Sigmoid colon (tissue), 7 donors: ENCODE data around the gene PIP5KL1. TPM values are rescaled to one million over a fixed set of nuclear protein-coding genes. Genes with fewer than 3 reads are reported as not detected.
"Not testable (repeated sequence)": the region's sequence is repeated elsewhere in the genome, so short reads cannot be mapped to it uniquely, and the experiment has no call there.

ENCODE experiments used
- DNase-seq: peaks from one replicate; pipeline ENCODE4 v3.0.0-alpha.2; 2019
- H3K27ac ChIP-seq, 4 donors: fragments of 200-600 bp; sonication (generic); one replicate each; pipeline ENCODE4 v1.5.1; 2016 to 2019; ENCODE audit warnings: mild to moderate bottlenecking in 1 of 4
- H3K27me3 ChIP-seq, 3 donors: fragments of 200-600 bp; sonication (generic); one replicate each; pipeline ENCODE4 v1.5.1; 2019; ENCODE audit warnings: mild to moderate bottlenecking in 1 of 3
- H3K36me3 ChIP-seq, 4 donors: fragments of 200-600 bp; sonication (generic); one replicate each; pipeline ENCODE4 v1.5.1; 2016 to 2019
- H3K4me1 ChIP-seq, 4 donors: fragments of 200-600 bp; sonication (generic); one replicate each; pipeline ENCODE4 v1.5.1; 2017 to 2019
- H3K4me3 ChIP-seq, 4 donors: fragments of 200-600 bp; sonication (generic); one replicate each; pipeline ENCODE4 v1.5.1; 2017 to 2019; ENCODE audit warnings: mild to moderate bottlenecking in 2 of 4, moderate library complexity in 1 of 4
- H3K9me3 ChIP-seq, 4 donors: fragments of 200-600 bp in 3 of 4; sonication (generic) in 3 of 4; one replicate each; pipeline versions ENCODE4 v1.5.1 to v1.6.1; 2013 to 2019
- CTCF ChIP-seq, 4 experiments: fragments of 450-650 bp in 3 of 4; fragments of 200-600 bp in 1 of 4; IDR thresholded peaks; one replicate each; pipeline ENCODE4 v1.5.1; 2016 to 2019; ENCODE audit warnings: antibody characterized with exemption in 4 of 4, mild to moderate bottlenecking in 3 of 4, moderate library complexity in 2 of 4
- EP300 ChIP-seq, 4 donors: sonication (generic); formaldehyde crosslinking; IDR thresholded peaks; one replicate each; pipeline ENCODE4 v1.6.1; 2017; ENCODE audit warnings: antibody characterized with exemption in 4 of 4
- POLR2A ChIP-seq, 2 donors: fragments of 450-650 bp; IDR thresholded peaks; one replicate each; pipeline ENCODE4 v1.6.1; 2016; ENCODE audit warnings: antibody characterized with exemption in 2 of 2, mild to moderate bottlenecking in 2 of 2, moderate library complexity in 2 of 2
- POLR2AphosphoS5 ChIP-seq, 4 donors: sonication (generic); formaldehyde crosslinking; IDR thresholded peaks; one replicate each; pipeline ENCODE4 v1.6.1; 2017; ENCODE audit warnings: antibody characterized with exemption in 4 of 4
- WGBS, 2 donors: extraction: QIAGEN DNeasy Blood & Tissue Kit; methylation state at CpG; one replicate each; pipeline ENCODE4 v1.1.7; 2013; 5-methylcytosine and 5-hydroxymethylcytosine counted together
- intact Hi-C: fragments of 100-400 bp; cut with DNase I; formaldehyde crosslinking; loops from one replicate; pipeline ENCODE4 v1.15.1; 2023
- polyA plus RNA-seq, 3 donors: library from polyadenylated mRNA; stranded (reverse); fragments of 200-250 nt; gene quantifications; one replicate each; pipeline ENCODE4 v1.2.3, GENCODE V29; 2013
- total RNA-seq, 4 donors: library from RNA; depleted of rRNA; stranded (reverse); fragments of >200 nt; gene quantifications; one replicate each; pipeline ENCODE4 v1.1.0, GENCODE V29; 2016
- donor health status: healthy with polysubstance abuse.
- donor health status: Bipolar disorder and iron deficiency.
- donor health status: healthy.

Gene PIP5KL1
- total and polyA plus RNA-seq, 7 donors: 0.16 to 4.2 (median 2.1) TPM; not detected in 1

- H3K27ac ChIP-seq: peak overlapping the region in 1 of 4 donors; percentile 8
These were observed 45.5 kb downstream of the PIP5KL1 start for GRCh38 chr9:127884976-127885490.

GRCh38 chr9:127884427-127884911 lies 46.1 kb downstream of the PIP5KL1 start:
- intact Hi-C loops: no loop called here
- peaks cover 22 to 41% (median 27%) of the 10 kb centered on the region in 4 donors for H3K36me3 ChIP-seq
- H3K4me3 ChIP-seq: no peak overlapping the region
- no peak overlapping the region for H3K27ac ChIP-seq
- H3K9me3 ChIP-seq: no peaks in the 10 kb centered on the region
- DNase-seq: peak; percentile 70
- 28 to 44% methylated on average over 11 of the region's 11 CpGs for WGBS, 2 donors
- peaks cover 0 to 4% (median 0%) of the 10 kb centered on the region in 4 donors for H3K4me1 ChIP-seq
- TF ChIP-seq CTCF (IDR thresholded peaks at IDR 0.05) (no peak), POLR2A (IDR thresholded peaks at IDR 0.05) (no peak), EP300 (IDR thresholded peaks at IDR 0.05) (no peak), POLR2AphosphoS5 (IDR thresholded peaks at IDR 0.05) (no peak)
- no peaks in the 10 kb centered on the region for H3K27me3 ChIP-seq

More at GRCh38 chr9:127884976-127885490, 45.5 kb downstream of the PIP5KL1 start:
- DNase-seq: no peak
- H3K9me3 ChIP-seq: no peaks in the 10 kb centered on the region
- 79 to 80% methylated on average over 15 of the region's 15 CpGs for WGBS, 2 donors
- H3K36me3 ChIP-seq: peaks cover 23 to 46% (median 29%) of the 10 kb centered on the region in 4 donors
- H3K4me1 ChIP-seq: peaks cover 0 to 4% (median 0%) of the 10 kb centered on the region in 4 donors
- H3K4me3 ChIP-seq: no peak overlapping the region
- intact Hi-C loops: no loop called here
- TF ChIP-seq CTCF (IDR thresholded peaks at IDR 0.05) (no peak), EP300 (IDR thresholded peaks at IDR 0.05) (no peak), POLR2AphosphoS5 (IDR thresholded peaks at IDR 0.05) (no peak), POLR2A (IDR thresholded peaks at IDR 0.05) (no peak)
- H3K27me3 ChIP-seq: no peaks in the 10 kb centered on the region

GRCh38 chr9:127883959-127884358 lies 46.6 kb downstream of the PIP5KL1 start:
- H3K27me3 ChIP-seq: no peaks in the 10 kb centered on the region
- no peak for DNase-seq
- no peak overlapping the region for H3K4me3 ChIP-seq
- intact Hi-C loops: no loop called here
- peaks cover 0 to 4% (median 0%) of the 10 kb centered on the region in 4 donors for H3K4me1 ChIP-seq
- 76 to 80% methylated on average over 7 of the region's 7 CpGs for WGBS, 2 donors
- H3K9me3 ChIP-seq: no peaks in the 10 kb centered on the region
- H3K27ac ChIP-seq: no peak overlapping the region
- no peak for TF ChIP-seq POLR2A (IDR thresholded peaks at IDR 0.05)
- TF ChIP-seq CTCF (IDR thresholded peaks at IDR 0.05): no peak
- TF ChIP-seq POLR2AphosphoS5 (IDR thresholded peaks at IDR 0.05): no peak
- no peak for TF ChIP-seq EP300 (IDR thresholded peaks at IDR 0.05)
- peaks cover 22 to 39% (median 27%) of the 10 kb centered on the region in 4 donors for H3K36me3 ChIP-seq

GRCh38 chr9:127881715-127882114 lies 48.9 kb downstream of the PIP5KL1 start:
- H3K27me3 ChIP-seq, H3K27ac ChIP-seq, H3K4me3 ChIP-seq, DNase-seq, H3K9me3 ChIP-seq, intact Hi-C loops: not testable (repeated sequence)
- H3K4me1 ChIP-seq: peaks cover 0 to 18% (median 17%) of the 10 kb centered on the region in 4 donors
- H3K36me3 ChIP-seq: peaks cover 8 to 19% (median 12%) of the 10 kb centered on the region in 4 donors
- 69 to 91% methylated on average over 3 of the region's 3 CpGs for WGBS, 2 donors

GRCh38 chr9:127880143-127880542 lies 50.4 kb downstream of the PIP5KL1 start:
- Histone ChIP-seq H3K36me3 (peaks cover 0 to 3% (median 0%) of the 10 kb centered on the region in 4 donors), H3K4me3 (no peak overlapping the region), H3K27ac (no peak overlapping the region), H3K9me3 (no peaks in the 10 kb centered on the region), H3K4me1 (peaks cover 0 to 33% (median 32%) of the 10 kb centered on the region in 4 donors), H3K27me3 (no peaks in the 10 kb centered on the region)
- TF ChIP-seq POLR2A (IDR thresholded peaks at IDR 0.05) (no peak), EP300 (IDR thresholded peaks at IDR 0.05) (no peak)
- intact Hi-C loops: no loop called here
- no peak for DNase-seq
- WGBS, 2 donors: 70 to 76% methylated on average over 8 of the region's 8 CpGs
